Gastrocnemius medialis (tissue), 4 donors: ENCODE measurements around the gene CLMN.

Experiments used
- CTCF ChIP-seq, 5 experiments: fragments of 450-650 bp in 3 of 5; fragments of 200-600 bp in 2 of 5; sonication (generic) in 2 of 5; IDR thresholded peaks in 4 of 5; conservative IDR thresholded peaks in 1 of 5; 1 replicate in 4 of 5; 2 replicates in 1 of 5; pipeline ENCODE4 v1.5.1; 2016 to 2019; ENCODE audit warnings: antibody characterized with exemption in 5 of 5, mild to moderate bottlenecking in 3 of 5, moderate library complexity in 3 of 5
- POLR2A ChIP-seq, 2 donors: fragments of 450-650 bp; IDR thresholded peaks; one replicate each; pipeline ENCODE4 v1.6.1; 2017; ENCODE audit warnings: antibody characterized with exemption in 2 of 2, mild to moderate bottlenecking in 2 of 2, moderate library complexity in 2 of 2

GRCh38 chr14:95231966-95232633, 87.6 kb downstream of the CLMN start:
- TF ChIP-seq CTCF (IDR thresholded peaks at IDR 0.05 in 4 of 5, conservative IDR thresholded peaks at IDR 0.05 in 1 of 5) (no peak), POLR2A (IDR thresholded peaks at IDR 0.05) (no peak)
